GM20000 (cell line): ENCODE measurements around the gene HPS6.

ENCODE experiments used
- DNase-seq: peaks from one replicate; pipeline ENCODE4 v3.0.0; 2012; ENCODE audit warnings: low spot score
- CTCF ChIP-seq: IDR thresholded peaks from 2 replicates; pipeline ENCODE4 v1.5.1; 2012; ENCODE audit warnings: mild to moderate bottlenecking, control low read depth; ENCODE audit errors: extremely low read depth, missing control alignments

Gene HPS6

DNA sequence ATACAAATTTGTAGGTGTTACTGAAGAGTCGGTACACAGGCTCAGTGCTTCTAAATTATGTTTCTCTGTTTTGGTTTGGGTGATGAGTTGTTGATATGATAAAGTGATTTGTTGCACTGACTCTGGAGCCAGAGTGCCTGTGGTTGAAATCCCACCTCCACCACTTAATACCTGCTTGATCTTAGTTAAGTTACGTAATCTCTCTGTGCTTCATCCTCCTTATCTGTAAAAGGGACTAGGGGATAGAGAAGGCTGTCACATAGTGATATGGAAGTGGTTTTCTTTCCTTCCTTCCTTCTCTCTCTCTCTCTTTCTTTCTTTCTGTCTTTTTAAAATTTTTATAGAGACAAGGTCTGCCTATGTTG lies 664 bp upstream of the HPS6 start:
- no peak for DNase-seq
- no peak for TF ChIP-seq CTCF

DNA sequence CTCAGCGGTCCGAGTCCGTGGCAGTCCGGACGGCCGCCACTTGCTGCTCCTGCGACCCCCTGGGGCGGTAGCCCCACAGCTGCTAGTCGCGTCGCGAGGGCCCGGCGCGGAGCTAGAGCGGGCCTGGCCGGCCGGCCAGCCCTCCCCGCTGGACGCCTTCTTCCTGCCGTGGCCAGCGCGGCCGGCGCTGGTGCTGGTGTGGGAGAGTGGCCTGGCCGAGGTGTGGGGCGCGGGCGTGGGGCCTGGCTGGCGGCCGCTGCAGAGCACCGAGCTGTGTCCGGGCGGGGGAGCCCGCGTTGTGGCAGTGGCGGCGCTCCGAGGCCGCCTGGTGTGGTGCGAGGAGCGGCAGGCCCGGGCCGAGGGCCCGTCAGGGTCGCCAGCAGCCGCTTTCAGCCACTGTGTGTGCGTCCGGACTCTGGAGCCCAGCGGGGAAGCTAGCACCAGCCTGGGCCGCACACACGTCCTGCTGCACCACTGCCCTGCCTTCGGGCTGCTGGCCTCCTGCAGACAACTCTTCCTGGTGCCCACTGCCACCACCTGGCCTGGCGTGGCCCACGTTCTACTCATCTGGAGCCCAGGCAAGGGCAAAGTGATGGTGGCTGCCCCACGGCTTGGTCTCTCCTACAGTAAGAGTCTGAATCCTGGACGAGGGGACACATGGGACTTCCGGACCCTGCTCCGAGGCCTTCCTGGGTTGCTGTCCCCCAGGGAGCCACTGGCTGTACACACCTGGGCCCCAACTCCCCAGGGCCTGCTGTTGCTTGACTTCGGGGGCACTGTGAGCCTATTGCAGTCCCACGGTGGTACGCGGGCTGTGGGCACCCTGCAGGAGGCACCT lies 631 bp downstream of the HPS6 start:
- TF ChIP-seq CTCF = no peak
- no peak for DNase-seq

DNA sequence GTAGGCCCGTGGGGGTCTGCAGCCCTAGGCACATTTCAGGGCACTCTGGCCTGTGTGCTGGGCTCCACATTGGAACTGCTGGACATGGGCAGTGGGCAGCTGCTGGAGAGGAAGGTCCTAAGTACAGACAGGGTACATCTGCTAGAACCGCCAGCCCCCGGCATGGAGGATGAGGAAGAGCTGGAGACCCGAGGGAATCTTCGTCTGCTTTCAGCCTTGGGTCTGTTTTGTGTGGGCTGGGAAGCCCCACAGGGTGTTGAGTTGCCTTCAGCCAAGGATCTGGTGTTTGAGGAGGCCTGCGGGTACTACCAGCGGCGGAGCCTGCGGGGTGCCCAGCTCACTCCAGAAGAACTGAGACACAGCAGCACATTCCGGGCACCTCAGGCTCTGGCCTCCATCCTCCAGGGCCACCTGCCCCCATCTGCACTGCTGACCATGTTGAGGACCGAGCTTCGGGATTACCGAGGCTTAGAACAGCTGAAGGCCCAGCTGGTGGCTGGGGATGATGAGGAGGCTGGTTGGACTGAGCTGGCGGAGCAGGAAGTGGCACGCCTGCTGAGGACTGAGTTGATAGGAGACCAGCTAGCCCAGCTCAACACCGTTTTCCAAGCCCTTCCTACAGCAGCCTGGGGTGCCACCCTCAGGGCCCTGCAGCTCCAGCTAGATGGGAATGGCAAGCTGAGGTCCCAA lies 1.4 kb downstream of the HPS6 start:
- no peak for DNase-seq

DNA sequence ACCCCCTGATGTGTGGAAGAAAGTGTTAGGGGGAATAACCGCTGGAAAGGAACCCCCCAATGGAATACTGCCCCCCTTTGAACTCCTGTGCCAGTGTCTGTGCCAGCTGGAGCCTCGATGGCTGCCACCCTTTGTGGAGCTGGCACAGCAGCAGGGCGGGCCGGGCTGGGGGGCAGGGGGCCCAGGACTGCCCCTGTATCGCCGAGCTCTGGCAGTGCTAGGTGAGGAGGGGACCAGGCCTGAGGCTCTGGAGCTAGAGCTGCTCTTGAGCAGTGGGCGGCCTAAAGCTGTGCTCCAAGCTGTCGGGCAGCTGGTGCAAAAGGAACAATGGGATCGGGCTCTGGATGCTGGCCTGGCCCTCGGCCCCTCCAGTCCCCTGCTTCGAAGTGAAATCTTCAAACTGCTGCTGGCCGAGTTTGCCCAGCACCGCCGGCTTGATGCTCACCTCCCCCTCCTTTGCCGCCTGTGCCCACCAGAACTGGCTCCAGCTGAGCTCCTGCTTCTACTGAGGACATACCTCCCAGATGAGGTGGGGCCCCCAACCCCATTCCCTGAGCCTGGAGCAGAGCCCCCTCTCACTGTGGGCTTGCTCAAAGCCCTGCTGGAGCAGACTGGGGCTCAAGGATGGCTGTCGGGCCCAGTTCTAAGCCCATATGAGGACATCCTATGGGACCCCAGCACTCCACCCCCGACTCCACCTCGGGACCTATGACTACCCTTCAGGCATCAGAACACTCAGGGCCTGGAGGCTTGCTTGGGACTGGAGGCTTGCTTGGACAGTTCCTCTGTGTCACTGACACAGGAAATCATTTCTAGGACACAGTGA lies 2.2 kb downstream of the HPS6 start:
- TF ChIP-seq CTCF = no peak
- DNase-seq = no peak

More for the DNA sequence above, 1.4 kb downstream of the HPS6 start:
- TF ChIP-seq CTCF = no peak

DNA sequence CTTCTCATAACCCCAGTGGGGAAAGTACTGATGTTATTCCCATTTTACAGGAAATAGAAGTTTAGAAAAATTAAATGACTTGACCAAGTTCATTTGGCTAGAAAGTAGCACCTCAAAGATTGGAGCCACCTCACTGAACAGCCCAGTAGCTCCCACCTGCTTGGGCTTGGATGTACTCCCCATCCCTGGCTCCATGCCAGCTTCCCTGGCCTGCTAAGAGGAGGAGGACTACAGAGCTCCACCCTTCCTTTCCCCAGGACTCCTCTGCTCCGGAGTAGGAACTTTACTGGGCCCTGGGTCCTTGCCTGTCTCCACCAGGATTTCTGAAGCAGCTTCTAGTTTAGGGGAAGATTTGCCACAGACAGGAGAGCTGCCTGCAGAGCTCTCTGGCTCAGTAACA lies 3.1 kb downstream of the HPS6 start:
- no peak for DNase-seq
- no peak for TF ChIP-seq CTCF

DNA sequence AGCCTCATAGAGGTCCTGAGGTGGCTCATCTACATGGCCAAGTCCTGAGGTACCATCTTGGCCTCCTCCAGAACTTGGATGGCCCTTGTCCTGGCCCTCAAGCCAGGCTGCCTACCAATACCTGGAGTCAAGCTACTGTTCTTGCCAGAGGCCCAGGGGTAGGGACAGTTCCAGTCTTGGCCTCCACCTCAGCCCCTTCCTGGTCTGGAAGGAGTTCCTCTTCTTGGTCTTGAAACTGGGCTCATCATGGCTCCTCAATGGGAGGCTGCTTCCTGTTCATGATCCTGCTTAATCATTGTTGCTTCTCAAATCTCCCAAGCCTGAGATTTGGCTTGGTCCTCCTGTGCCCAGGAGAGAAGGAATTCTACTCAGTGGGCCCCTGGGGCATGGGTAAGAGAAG lies 3.9 kb downstream of the HPS6 start:
- DNase-seq = no peak
- TF ChIP-seq CTCF = no peak
